HG03469 (cell line): ENCODE measurements around the gene PSMD5.

Source experiments
- ATAC-seq: cut with Tn5 transposase; IDR thresholded peaks from one replicate; pipeline ENCODE4 v1.9.1; 2021; ENCODE audit warnings: mild to moderate bottlenecking, moderate library complexity, moderate number of reproducible peaks; ENCODE audit not compliant: unreplicated experiment

PSMD5 gene

DNA sequence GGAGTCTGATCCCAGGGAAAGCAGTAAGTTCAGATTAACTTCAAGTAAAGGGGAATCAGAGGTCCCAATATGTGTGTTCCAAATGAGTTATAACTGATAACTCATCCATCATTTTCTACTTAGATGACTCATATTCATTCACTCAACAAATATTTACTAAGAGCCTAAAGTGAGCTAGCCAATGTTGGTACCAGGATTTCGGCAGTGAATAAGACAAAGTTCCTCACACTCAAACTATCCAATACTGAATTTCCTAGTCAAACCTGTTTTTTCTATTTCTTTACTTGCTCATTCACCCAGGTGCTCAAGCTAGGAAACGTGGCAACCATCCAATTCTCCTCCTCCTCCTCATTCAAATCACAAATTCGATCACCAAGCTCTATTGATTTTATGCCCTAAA, 75.3 kb downstream of the PSMD5 start:
- ATAC-seq = no peak
